OCI-LY1 (cell line): ENCODE data around the gene LAMTOR2.

Experiments used
- EZH2 ChIP-seq: fragments of 200-600 bp; sonication (generic), shearing (Covaris generic); IDR thresholded peaks from 2 replicates; pipeline ENCODE4 v1.8.0; 2017; ENCODE audit warnings: borderline replicate concordance, mixed run types, mild to moderate bottlenecking, antibody characterized with exemption, low read length, moderate library complexity, mixed read lengths
- TF ChIP-seq, protein P1 (sequence below): fragments of 200-600 bp; sonication (generic), shearing (Covaris generic); IDR thresholded peaks from 2 replicates; pipeline ENCODE4 v1.5.1; 2017; ENCODE audit warnings: mild to moderate bottlenecking, antibody characterized with exemption, low read length, moderate library complexity, mixed read lengths

DNA sequence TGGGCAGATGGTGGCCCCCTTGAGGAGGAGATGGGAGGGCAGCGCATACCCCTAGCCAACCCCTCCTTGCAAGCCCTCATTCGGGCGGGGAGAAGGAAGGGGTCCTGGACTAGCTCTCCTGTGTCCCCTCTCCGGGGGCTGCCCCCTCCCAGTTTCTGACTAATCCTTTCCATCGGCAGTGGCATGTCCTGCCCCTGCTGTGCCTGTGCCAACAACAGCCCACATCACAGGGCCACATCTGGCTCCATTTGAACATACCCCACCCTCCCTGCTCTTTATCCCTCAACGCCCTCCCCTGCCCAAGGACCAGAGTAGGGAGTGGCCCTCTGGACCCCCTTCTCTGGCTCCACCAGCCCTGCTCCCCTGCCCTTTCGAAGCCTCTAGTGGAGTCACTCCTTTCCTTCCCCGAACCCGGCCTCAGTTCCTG is 49.0 kb downstream of the LAMTOR2 start:
- TF ChIP-seq, protein P1, sequence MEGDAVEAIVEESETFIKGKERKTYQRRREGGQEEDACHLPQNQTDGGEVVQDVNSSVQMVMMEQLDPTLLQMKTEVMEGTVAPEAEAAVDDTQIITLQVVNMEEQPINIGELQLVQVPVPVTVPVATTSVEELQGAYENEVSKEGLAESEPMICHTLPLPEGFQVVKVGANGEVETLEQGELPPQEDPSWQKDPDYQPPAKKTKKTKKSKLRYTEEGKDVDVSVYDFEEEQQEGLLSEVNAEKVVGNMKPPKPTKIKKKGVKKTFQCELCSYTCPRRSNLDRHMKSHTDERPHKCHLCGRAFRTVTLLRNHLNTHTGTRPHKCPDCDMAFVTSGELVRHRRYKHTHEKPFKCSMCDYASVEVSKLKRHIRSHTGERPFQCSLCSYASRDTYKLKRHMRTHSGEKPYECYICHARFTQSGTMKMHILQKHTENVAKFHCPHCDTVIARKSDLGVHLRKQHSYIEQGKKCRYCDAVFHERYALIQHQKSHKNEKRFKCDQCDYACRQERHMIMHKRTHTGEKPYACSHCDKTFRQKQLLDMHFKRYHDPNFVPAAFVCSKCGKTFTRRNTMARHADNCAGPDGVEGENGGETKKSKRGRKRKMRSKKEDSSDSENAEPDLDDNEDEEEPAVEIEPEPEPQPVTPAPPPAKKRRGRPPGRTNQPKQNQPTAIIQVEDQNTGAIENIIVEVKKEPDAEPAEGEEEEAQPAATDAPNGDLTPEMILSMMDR: no peak
- TF ChIP-seq EZH2: no peak
